HG03159 (cell line): ENCODE measurements around the gene GPATCH4.
A peak's percentile ranks its signal among the peaks of the same experiment; 100 is the strongest.
"Not testable (repeated sequence)": the region's sequence is repeated elsewhere in the genome, so short reads cannot be mapped to it uniquely, and the experiment has no call there.

ENCODE experiments used
- ATAC-seq: cut with Tn5 transposase; IDR thresholded peaks from one replicate; pipeline ENCODE4 v1.9.1; 2021; ENCODE audit warnings: mild to moderate bottlenecking, moderate library complexity; ENCODE audit not compliant: unreplicated experiment

Gene GPATCH4

DNA sequence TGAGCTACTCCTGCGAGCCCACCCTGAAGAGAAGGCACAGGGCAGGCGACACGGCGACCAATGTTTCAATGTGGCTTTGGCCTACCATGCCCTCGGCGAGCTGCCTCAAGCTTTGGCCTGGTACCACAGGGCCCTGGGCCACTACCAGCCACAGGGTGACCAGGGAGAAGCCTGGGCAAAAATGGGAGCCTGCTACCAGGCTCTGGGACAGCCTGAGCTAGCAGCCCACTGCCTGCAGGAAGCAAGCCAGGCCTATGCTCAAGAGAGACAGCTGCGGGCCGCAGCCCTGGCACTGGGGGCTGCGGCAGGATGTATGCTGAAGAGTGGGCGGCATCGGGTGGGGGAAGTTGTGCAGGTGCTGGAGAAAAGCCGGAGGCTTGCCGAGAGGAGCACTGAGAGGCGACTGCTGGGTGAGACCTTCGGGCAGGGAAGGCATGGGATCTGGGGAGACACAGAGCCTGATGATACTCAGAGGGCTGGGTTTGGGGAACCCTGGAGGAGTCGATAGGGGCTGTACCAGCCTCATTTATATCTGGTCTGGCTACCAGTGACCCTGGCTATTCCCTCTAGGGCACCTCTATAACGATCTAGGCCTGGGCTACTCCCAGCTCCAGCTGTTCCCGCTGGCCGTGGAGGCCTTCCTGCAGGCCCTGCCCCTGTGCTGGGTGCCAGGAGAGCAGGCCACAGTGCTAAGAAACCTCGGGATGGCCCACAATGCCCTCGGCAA is 19.5 kb downstream of the GPATCH4 start:
- no peak for ATAC-seq

GRCh38 chr1:156579472-156579871 is 21.8 kb downstream of the GPATCH4 start, which contains the start of gene TTC24:
Gene TTC24 (plus strand): TSS chr1:156579723. CDS start chr1:156581365, 1,642 bp downstream.
- ATAC-seq: no peak

GRCh38 chr1:156578055-156578454 is 23.2 kb downstream of the GPATCH4 start:
- ATAC-seq: no peak

DNA sequence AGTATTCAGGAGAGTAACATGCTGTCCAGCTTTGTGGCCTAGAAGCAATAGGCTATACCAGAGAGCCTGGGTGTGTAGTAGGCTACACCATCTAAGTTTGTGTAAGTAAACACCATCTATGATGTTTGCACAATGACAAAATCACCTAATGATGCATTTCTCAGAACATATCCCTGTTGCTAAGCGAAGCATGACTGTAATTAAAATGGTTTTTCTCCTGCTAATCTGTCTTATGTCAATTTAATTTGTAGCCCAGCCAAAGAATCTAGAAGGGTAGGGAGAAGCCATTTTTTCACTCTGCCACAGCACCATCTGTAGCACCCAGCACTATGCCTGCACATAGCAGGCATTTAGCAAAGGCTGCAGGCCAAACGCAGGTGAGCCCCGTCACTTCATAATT is 23.7 kb downstream of the GPATCH4 start:
- no peak for ATAC-seq

GRCh38 chr1:156574039-156574633 is 27.1 kb downstream of the GPATCH4 start:
- no peak for ATAC-seq

DNA sequence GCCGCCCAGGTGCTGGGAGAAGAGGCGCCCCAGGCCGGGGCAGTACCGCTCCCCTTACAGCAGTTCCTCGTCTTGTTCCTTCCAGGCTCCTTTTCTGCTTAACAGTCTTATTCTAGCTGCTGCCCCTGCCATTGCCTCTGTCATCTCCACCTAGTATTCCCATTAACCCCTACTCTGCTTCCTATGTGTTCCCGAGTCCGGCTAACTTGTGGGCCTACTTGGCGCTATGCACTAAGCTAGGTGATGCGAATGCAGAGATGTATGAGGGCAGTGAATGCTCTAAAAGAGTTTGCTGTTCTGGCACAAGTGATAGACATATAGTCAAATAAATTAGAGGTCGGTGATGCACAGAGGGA is 28.6 kb downstream of the GPATCH4 start:
- no peak for ATAC-seq

- ATAC-seq: peak; percentile 72
These were observed 29.2 kb downstream of the GPATCH4 start, which contains the start of gene IQGAP3 for GRCh38 chr1:156571919-156572662. Gene IQGAP3 (minus strand): TSS chr1:156572565. CDS start chr1:156572529, 36 bp downstream.

DNA sequence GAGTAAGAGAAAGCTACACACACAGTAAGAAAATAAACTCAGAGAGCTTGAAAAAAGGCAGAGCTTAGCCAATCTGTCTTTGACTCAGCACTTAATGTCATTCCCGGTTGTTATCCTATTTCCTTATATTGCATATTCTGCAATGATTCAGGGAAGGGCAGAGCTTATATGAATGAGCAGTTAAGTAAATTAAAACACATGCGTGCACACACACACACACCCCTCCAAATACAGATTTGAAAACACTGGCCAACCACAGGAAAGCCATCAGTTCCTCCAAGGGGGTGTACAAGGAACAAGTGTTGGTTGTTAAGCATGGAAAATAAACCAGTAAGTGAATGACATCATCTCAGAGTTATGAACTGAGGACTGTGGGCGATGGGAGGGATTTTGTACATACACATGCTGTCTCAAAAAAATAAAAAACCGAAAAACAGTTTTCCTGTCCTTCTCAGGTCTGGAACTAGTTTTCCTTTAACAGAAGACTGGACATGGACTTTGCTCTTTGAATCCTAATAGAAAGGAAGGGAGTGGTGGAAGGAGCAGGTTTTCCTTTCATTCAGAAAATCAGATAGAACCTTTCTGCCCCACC is 29.9 kb downstream of the GPATCH4 start:
- no peak for ATAC-seq

DNA sequence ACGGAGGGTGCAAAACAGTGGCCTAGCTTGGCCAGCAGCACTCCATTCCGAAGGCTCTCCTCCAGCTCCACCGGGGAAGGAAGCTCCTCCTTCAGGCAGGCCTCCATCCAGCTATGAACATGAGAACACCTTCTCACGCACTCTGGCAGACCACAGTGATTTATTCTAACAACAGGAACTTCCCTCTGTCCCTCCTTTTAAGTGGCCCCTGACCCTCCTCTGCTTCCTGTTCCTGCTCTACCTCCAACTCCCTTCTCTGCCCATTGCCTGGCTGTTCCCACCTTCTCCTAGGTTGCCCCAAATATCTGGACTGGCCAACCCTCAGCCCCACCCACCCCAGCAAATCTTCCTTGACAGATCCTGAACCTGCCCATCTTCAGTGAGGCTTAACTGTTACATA is 34.8 kb downstream of the GPATCH4 start:
- ATAC-seq: no peak

DNA sequence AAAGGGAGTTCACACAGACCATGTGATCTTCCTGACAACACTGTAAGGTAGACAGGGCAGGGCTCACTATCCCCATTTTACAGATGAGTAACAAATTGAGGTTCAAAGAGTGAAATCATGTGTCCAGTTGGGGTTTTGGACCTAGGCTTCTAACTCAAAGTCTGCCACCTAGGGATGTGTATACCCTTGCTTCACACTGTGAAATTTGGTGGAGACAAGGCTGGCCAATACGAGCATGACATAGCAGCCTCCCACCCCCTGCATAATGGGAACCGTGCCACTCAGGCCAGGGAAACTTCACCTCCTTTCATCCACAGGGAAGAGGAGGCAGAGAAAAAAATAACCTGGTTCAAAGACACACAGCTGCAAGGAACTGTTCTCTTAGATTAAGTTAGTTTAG is 35.8 kb downstream of the GPATCH4 start:
- no peak for ATAC-seq

GRCh38 chr1:156560585-156561163 is 40.6 kb downstream of the GPATCH4 start:
- ATAC-seq: no peak

DNA sequence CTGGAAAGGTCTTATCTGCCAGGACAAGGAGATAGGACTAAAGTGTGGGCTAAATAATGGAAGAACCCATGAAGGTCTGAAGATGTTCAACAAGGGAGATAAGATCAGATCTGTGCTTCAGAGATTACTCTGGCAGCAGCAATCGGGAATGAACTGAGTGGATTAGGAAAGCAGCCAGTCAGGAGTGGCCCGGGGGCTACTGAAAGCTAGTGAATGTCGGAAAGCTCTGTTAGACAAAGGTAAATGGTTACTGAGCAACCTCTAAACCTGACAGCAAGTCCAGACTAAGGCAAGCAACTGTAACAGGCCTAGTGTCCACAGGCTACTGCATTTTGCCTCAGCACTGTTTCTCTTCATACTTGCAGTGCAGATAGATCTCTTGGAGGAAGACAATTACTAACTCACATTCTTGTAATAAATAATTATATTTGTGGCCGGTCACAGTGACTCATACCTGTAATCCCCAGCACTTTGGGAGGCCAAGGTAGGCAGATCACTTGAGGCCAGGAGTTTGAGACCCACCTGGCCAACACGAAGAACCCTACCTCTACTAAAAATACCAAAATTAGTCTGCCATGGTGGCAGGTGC is 41.4 kb downstream of the GPATCH4 start:
- ATAC-seq: no peak

- no peak for ATAC-seq
These were observed 42.0 kb downstream of the GPATCH4 start for GRCh38 chr1:156559086-156559796.

DNA sequence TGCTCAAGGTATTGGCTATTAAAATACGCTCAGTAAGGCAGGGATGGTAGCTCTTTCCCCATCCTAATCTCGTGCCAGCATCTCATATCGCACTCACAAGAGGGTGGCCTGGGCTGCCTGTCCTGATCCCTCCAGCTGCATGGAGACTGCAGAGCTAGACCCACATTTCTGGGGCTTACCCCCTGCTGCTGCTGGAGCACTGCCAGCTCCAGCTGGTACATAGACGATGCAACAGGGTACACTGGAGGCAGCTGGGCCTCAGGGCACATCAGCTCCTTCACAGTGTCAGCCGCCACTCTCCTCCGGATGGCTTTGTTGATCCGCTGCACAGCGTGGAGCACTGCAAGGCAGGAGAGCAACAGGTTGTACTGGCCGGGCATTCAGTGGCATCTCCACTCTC is 44.9 kb downstream of the GPATCH4 start:
- no peak for ATAC-seq

DNA sequence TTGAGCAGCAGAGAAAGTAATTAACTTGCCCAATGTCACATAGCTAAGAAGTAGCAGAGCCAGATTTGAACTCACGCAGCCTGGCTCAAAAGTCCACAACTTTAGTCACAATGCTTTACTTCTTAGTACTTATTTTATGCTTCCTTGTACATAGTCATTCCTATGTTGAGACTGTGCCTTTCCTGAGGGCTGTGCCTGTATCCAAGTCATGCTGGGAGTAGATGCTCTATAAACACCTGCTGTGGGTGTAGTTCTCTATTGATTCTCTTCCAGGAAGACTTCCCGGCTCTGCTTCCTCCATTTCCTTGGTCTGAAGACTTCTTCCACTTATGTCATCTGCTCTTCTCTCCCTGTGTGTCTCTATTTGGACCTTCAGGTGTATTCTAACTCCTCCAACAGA is 45.6 kb downstream of the GPATCH4 start:
- ATAC-seq: no peak

DNA sequence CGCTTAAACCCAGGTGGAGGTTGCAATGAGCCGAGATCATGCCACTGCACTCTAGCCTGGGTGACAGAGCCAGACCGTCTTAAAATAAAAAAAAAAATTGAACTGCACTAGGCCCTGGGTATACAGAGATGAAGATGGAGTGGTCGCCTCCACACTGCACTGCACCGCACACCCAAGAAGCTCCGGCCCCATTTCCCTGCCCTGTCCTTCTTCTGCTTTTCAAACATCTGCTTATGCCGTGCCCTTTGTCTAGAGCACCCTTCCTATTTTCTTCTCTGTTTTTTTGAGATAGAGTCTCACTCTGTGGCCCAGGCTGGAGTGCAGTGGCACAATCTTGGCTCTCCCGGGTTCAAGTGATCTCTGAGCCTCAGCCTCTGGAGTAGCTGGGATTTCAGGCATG is 46.3 kb downstream of the GPATCH4 start:
- ATAC-seq: no peak

DNA sequence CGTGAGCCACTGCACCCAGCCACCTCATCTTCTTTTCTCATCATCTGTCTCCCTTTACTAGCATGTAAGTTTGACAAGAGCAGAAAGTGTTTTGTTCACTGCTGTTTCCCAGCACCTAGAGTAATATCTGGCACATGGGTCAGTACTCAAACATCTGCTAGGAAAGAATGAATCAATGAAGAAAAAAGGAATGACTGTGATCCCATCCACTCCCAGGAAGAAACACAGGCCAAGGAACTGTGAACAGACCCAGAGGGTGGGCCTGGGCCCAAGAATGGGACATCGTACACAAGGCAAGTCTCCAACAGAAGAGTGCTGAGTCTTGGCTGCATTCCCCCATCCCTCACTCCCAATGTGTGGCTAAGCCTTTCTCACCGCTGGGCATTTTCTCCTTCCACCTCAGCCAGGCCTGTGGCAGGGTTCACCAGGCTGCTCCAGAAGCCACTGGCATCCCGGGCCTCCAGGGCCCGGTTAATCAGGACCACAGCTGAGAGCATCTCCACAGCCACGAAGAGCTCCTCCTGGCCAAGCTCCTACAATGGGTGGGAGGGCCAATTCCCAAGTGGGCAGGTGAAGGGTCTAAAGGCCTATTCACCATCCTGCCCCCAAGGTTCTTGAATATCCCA is 47.3 kb downstream of the GPATCH4 start:
- ATAC-seq: no peak

- not testable (repeated sequence) for ATAC-seq
These were observed 48.3 kb downstream of the GPATCH4 start for GRCh38 chr1:156552937-156553336.

DNA sequence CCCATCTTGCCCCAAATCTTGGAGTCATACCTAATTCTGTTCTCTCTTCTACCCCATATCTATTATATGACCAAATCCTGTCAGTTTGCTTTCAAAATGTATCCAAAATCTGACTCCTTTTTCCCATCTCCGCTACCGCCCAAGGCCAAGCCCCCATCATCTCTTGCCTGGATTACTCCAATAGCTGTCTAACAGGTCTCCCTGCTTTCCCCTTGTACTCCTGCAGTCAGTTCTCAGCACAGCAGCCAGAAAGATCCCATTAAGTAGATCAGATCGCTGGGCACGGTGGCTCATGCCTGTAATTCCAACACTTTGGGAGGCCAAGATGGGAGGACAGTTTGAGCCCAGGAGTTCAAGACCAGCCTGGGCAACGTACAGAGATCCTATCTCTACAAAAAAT is 48.8 kb downstream of the GPATCH4 start:
- no peak for ATAC-seq

DNA sequence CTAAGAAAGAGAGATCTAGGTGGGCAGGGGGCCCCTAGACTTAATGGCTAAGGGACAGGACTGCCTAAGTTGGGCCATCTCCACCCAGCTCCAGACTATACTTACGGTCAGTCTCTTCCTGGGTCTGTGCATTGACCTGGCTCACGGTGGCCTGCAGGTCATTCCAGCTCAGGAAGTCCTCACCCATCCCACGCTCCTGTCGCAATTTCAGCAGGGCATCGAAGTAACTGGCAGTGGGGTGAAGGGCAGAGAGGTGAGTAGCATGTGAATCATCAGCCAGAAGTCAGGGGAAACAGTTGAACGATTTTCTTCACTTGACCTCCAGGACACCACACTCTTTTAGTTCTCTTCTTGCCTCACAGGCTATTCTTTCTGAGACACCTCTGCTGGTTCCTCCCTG is 49.4 kb downstream of the GPATCH4 start:
- ATAC-seq: no peak
